SU-DHL-6 (cell line): ENCODE data around the gene CRISPLD2.

Source experiments
- H2AFZ ChIP-seq: fragments of 200-600 bp; sonication (generic); 2 replicates; pipeline ENCODE4 v1.6.1; 2014; ENCODE audit warnings: low read depth, mild to moderate bottlenecking, moderate library complexity, mixed read lengths, antibody characterized with exemption, low read length; ENCODE audit not compliant: severe bottlenecking
- H3F3A ChIP-seq: fragments of 200-600 bp; shearing (Covaris generic); 2 replicates; pipeline ENCODE4 v1.6.0; 2016; ENCODE audit warnings: antibody characterized with exemption, mild to moderate bottlenecking; ENCODE audit not compliant: insufficient read depth
- H3K27ac ChIP-seq: fragments of 200-600 bp; sonication (generic); 2 replicates; pipeline ENCODE4 v1.5.1; 2016; ENCODE audit warnings: low read depth, mild to moderate bottlenecking, low read length, moderate library complexity, mixed read lengths
- H3K27me3 ChIP-seq: fragments of 200-600 bp; sonication (generic), shearing (Covaris generic); 2 replicates; pipeline ENCODE4 v1.6.0; 2014; ENCODE audit warnings: mild to moderate bottlenecking, low read length
- H3K36me3 ChIP-seq: fragments of 200-600 bp; sonication (generic); 2 replicates; pipeline ENCODE4 v1.6.1; 2014; ENCODE audit warnings: mild to moderate bottlenecking, low read length, mixed read lengths
- H3K4me2 ChIP-seq: fragments of 300-600, 200-600 bp; shearing (Covaris generic), sonication (generic); 2 replicates; pipeline ENCODE4 v1.6.0; 2014; ENCODE audit warnings: low read length, low read depth, mild to moderate bottlenecking; ENCODE audit not compliant: poor library complexity, severe bottlenecking
- H3K4me3 ChIP-seq: fragments of 200-600 bp; sonication (generic); 2 replicates; pipeline ENCODE4 v1.5.1; 2014; ENCODE audit warnings: antibody characterized with exemption, low read length, mild to moderate bottlenecking, mixed read lengths; ENCODE audit not compliant: insufficient read depth, poor library complexity, severe bottlenecking
- H3K79me2 ChIP-seq: fragments of 200-600 bp; sonication (generic); 2 replicates; pipeline ENCODE4 v1.6.1; 2014; ENCODE audit warnings: mild to moderate bottlenecking, low read length, moderate library complexity; ENCODE audit not compliant: insufficient read depth
- H3K9ac ChIP-seq: fragments of 200-600 bp; sonication (generic); 2 replicates; pipeline ENCODE4 v1.7.0; 2014; ENCODE audit warnings: mild to moderate bottlenecking, low read length
- H3K9me2 ChIP-seq: fragments of 200-600 bp; sonication (generic); replicated peaks from 2 replicates; pipeline ENCODE4 v1.6.1; 2014; ENCODE audit warnings: low read length; ENCODE audit not compliant: insufficient read depth
- H3K9me3 ChIP-seq: fragments of 200-600 bp; sonication (generic); 2 replicates; pipeline ENCODE4 v1.6.1; 2014; ENCODE audit warnings: low read length, mixed read lengths; ENCODE audit not compliant: insufficient read depth
- H4K20me1 ChIP-seq: fragments of 200-600 bp; sonication (generic); 2 replicates; pipeline ENCODE4 v1.6.1; 2014; ENCODE audit warnings: low read depth, mild to moderate bottlenecking, antibody characterized with exemption, low read length, moderate library complexity, mixed read lengths
- EZH2phosphoT487 ChIP-seq: fragments of 200-600 bp; sonication (generic), shearing (Covaris generic); conservative IDR thresholded peaks from 2 replicates; pipeline ENCODE4 v1.6.1; 2018; ENCODE audit warnings: mild to moderate bottlenecking, antibody characterized with exemption, low read length, moderate library complexity, mixed read lengths
- TF ChIP-seq, protein P1 (sequence below): fragments of 200-600 bp; sonication (generic); IDR thresholded peaks from one replicate; pipeline ENCODE4 v1.5.1; 2017; ENCODE audit warnings: antibody characterized with exemption, mild to moderate bottlenecking, low read length, moderate library complexity; ENCODE audit not compliant: insufficient read depth, poor library complexity, severe bottlenecking

CRISPLD2 gene

DNA sequence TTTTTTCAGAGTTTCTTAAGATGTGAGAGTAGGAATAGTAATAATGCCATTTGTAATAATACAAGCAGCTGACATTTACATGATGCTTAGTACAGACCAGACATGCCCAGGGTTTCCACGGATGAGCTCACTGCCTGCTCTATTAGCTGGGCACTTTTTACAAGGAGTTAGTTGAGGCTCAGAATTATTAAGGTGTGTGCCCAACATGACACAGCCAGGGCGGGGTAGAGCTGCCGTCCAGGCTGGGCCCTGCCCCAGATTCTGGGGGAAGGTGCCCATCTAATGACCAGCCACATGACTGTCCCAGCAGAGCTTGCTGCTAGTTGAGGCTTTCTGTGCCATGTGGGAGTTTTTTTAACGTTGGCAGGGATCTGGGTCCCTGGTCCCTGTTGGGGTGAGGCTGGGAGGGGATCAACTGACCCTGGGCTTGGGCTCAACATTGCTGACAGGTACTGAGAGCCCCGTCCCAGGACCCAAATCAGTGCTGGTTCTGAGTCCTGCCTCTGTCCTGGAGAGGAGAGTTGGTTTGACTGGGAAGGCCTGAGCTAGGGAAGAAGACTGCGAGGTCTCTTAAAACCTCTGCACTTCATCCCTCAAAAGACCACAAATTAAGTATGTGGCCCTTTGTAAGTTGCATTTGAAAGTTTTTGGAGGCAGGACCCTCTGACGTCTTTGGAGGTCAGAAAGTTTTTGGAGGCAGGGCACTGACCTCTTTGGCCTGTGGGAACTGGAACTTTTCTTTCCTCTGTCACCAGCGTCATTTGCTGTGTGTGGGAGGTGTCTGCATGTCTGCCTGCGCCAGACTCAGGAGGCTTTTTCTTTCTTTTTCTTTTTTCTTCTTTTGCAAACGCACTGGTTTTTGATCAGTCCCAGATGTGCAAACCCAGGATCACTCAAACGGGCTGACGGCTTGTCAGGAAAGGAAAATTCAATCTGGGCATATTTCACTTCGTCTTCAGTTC, 2.2 kb downstream of the CRISPLD2 start:
- TF ChIP-seq, protein P1, sequence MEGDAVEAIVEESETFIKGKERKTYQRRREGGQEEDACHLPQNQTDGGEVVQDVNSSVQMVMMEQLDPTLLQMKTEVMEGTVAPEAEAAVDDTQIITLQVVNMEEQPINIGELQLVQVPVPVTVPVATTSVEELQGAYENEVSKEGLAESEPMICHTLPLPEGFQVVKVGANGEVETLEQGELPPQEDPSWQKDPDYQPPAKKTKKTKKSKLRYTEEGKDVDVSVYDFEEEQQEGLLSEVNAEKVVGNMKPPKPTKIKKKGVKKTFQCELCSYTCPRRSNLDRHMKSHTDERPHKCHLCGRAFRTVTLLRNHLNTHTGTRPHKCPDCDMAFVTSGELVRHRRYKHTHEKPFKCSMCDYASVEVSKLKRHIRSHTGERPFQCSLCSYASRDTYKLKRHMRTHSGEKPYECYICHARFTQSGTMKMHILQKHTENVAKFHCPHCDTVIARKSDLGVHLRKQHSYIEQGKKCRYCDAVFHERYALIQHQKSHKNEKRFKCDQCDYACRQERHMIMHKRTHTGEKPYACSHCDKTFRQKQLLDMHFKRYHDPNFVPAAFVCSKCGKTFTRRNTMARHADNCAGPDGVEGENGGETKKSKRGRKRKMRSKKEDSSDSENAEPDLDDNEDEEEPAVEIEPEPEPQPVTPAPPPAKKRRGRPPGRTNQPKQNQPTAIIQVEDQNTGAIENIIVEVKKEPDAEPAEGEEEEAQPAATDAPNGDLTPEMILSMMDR, result no peak
- no peak for TF ChIP-seq EZH2phosphoT487
- Histone ChIP-seq H3K9ac (no peak overlapping the region), H3K9me3 (no peaks in the 10 kb centered on the region), H2AFZ (no peak overlapping the region), H3K36me3 (no peaks in the 10 kb centered on the region), H3K9me2 (no peaks in the 10 kb centered on the region), H3K27ac (no peak overlapping the region), H3K4me2 (no peak overlapping the region), H3K79me2 (no peaks in the 10 kb centered on the region), H3K4me3 (no peak overlapping the region), H3F3A (no peaks in the 10 kb centered on the region), H3K27me3 (no peaks in the 10 kb centered on the region), H4K20me1 (no peaks in the 10 kb centered on the region)

DNA sequence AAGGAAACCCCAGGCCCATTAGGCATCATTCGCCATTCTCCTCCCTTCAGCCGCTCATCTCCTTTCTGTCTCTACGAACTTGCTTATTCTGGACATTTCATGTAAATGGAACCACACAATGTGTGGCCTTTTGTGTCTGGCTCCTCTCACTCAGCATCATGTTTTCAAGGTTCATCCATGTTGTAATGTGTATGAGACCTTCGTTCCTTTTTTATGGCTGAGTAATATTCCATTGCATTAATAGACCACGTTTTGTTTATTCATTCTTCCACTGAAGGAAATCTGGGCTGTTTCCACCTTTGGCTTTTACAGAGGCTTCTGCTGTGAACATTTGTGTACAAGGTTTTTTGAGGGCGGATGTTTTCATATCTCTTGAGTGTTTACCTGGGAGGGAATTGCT, 3.2 kb downstream of the CRISPLD2 start:
- H3K9ac ChIP-seq, result no peak overlapping the region
- no peaks in the 10 kb centered on the region for H3K27me3 ChIP-seq
- H3F3A ChIP-seq, result no peaks in the 10 kb centered on the region
- H3K79me2 ChIP-seq, result no peaks in the 10 kb centered on the region
- no peaks in the 10 kb centered on the region for H3K9me2 ChIP-seq
- no peak overlapping the region for H2AFZ ChIP-seq
- no peak for TF ChIP-seq EZH2phosphoT487
- TF ChIP-seq, protein P1, result no peak
- H3K36me3 ChIP-seq, result no peaks in the 10 kb centered on the region
- H3K4me3 ChIP-seq, result no peak overlapping the region
- no peaks in the 10 kb centered on the region for H3K9me3 ChIP-seq
- no peak overlapping the region for H3K27ac ChIP-seq
- no peaks in the 10 kb centered on the region for H4K20me1 ChIP-seq
- H3K4me2 ChIP-seq, result no peak overlapping the region

GRCh38 chr16:84823484-84823883, 3.7 kb downstream of the CRISPLD2 start:
- H4K20me1 ChIP-seq, result no peaks in the 10 kb centered on the region
- no peaks in the 10 kb centered on the region for H3K79me2 ChIP-seq
- TF ChIP-seq EZH2phosphoT487, result no peak
- TF ChIP-seq, protein P1, result no peak
- H3K9me2 ChIP-seq, result no peaks in the 10 kb centered on the region
- no peaks in the 10 kb centered on the region for H3K9me3 ChIP-seq
- H3K27me3 ChIP-seq, result no peaks in the 10 kb centered on the region
- H2AFZ ChIP-seq, result no peak overlapping the region
- H3K4me2 ChIP-seq, result no peak overlapping the region
- H3K36me3 ChIP-seq, result no peaks in the 10 kb centered on the region
- no peaks in the 10 kb centered on the region for H3F3A ChIP-seq
- no peak overlapping the region for H3K27ac ChIP-seq
- H3K4me3 ChIP-seq, result no peak overlapping the region
- H3K9ac ChIP-seq, result no peak overlapping the region
